PC-9 (cell line): ENCODE measurements around the gene HTRA1. TPM values are rescaled to one million over a fixed set of nuclear protein-coding genes. Genes with fewer than 3 reads are reported as not detected.

Experiments
- BruUV-seq: library from RNA; stranded (reverse); fragments of 400-500 nt; replicated peaks from 2 replicates; lab custom pipeline; 2021; lab: Mats Ljungman, UMichigan
- CTCF ChIA-PET: fragments of 300-600 bp; sonication (Branson Sonifier 250); formaldehyde crosslinking; loops from one replicate; lab custom pipeline; 2022; ENCODE audit warnings: antibody characterized with exemption; lab: Charles Lee
- POLR2A ChIA-PET: fragments of 300-600 bp; sonication (Branson Sonifier 250); formaldehyde crosslinking; loops from one replicate; lab custom pipeline; 2022; ENCODE audit warnings: antibody characterized with exemption; ENCODE audit not compliant: unreplicated experiment; lab: Charles Lee
- DNase-seq, 2 experiments: peaks; one replicate each; pipeline versions ENCODE4 v3.0.0 to v3.0.0-alpha.2; 2015 to 2022; ENCODE audit warnings: mixed read lengths in 1 of 2
- H2AFZ ChIP-seq: fragments of 200-600 bp; sonication (generic); 2 replicates; pipeline ENCODE4 v1.8.1; 2017; ENCODE audit warnings: antibody characterized with exemption
- H3F3A ChIP-seq: fragments of 200-600 bp; sonication (generic); 2 replicates; pipeline ENCODE4 v1.8.1; 2017; ENCODE audit warnings: antibody characterized with exemption, mild to moderate bottlenecking, low read depth; ENCODE audit not compliant: insufficient read depth
- H3K27ac ChIP-seq: fragments of 200-600 bp; sonication (generic); 2 replicates; pipeline ENCODE4 v1.6.1; 2016; ENCODE audit warnings: mixed run types
- H3K27me3 ChIP-seq: fragments of 200-600 bp; sonication (generic); 2 replicates; pipeline ENCODE4 v1.6.1; 2016; ENCODE audit warnings: low read depth, mixed run types; ENCODE audit not compliant: insufficient read depth
- H3K36me3 ChIP-seq: fragments of 200-600 bp; sonication (generic); 2 replicates; pipeline ENCODE4 v1.6.1; 2016; ENCODE audit warnings: low read depth, mixed run types
- H3K4me1 ChIP-seq: fragments of 200-600 bp; sonication (generic); replicated peaks from 2 replicates; pipeline ENCODE4 v1.6.1; 2016; ENCODE audit warnings: mixed run types; ENCODE audit not compliant: insufficient read depth
- H3K4me2 ChIP-seq: fragments of 200-600 bp; sonication (generic); 2 replicates; pipeline ENCODE4 v1.6.1; 2017; ENCODE audit warnings: mixed run types
- H3K4me3 ChIP-seq: fragments of 200-600 bp; sonication (generic); 2 replicates; pipeline ENCODE4 v1.6.1; 2016; ENCODE audit warnings: mixed run types
- H3K79me2 ChIP-seq: fragments of 200-600 bp; sonication (generic); 2 replicates; pipeline ENCODE4 v1.6.1; 2017; ENCODE audit warnings: low read depth, mixed run types
- H3K9me2 ChIP-seq: fragments of 200-600 bp; sonication (generic); 2 replicates; pipeline ENCODE4 v1.8.1; 2017; ENCODE audit warnings: mild to moderate bottlenecking; ENCODE audit not compliant: insufficient read depth
- H3K9me3 ChIP-seq: fragments of 200-600 bp; sonication (generic); 2 replicates; pipeline ENCODE4 v1.8.1; 2016; ENCODE audit warnings: low read depth; ENCODE audit not compliant: insufficient read depth
- H4K20me1 ChIP-seq: fragments of 200-600 bp; sonication (generic); 2 replicates; pipeline ENCODE4 v1.8.1; 2017; ENCODE audit not compliant: insufficient read depth
- CTCF ChIP-seq: fragments of 200-600 bp; sonication (generic); conservative IDR thresholded peaks from 2 replicates; pipeline ENCODE4 v1.6.1; 2017; ENCODE audit warnings: mixed run types, antibody characterized with exemption, mild to moderate bottlenecking, moderate library complexity
- EZH2 ChIP-seq: fragments of 200-600 bp; sonication (generic); IDR thresholded peaks from 2 replicates; pipeline ENCODE4 v1.8.0; 2017; ENCODE audit warnings: antibody characterized with exemption, low read depth
- intact Hi-C: fragments of 100-400 bp; cut with micrococcal nuclease; formaldehyde crosslinking; loops from one replicate; pipeline ENCODE4 v1.10.0; 2022; ENCODE audit not compliant: unreplicated experiment
- total RNA-seq: library from RNA; stranded (reverse); gene quantifications from 2 replicates; pipeline ENCODE4 v1.2.3, GENCODE V29; 2021

The HTRA1 gene
- total RNA-seq, 1 experiment from 2014 or later, result 18.0 TPM

GRCh38 chr10:122503012-122503411, 41.7 kb downstream of the HTRA1 start:
- no peak overlapping the region for H3K27ac ChIP-seq
- H3K79me2 ChIP-seq, result no peaks in the 10 kb centered on the region
- H3K9me2 ChIP-seq, result no peaks in the 10 kb centered on the region
- ChIA-PET CTCF (no interaction called here), POLR2A (no interaction called here)
- H3K4me1 ChIP-seq, result no peaks in the 10 kb centered on the region
- intact Hi-C loops, result no loop called here
- no peaks in the 10 kb centered on the region for H3K36me3 ChIP-seq
- TF ChIP-seq CTCF (no peak), EZH2 (no peak)
- no peak overlapping the region for H3K4me2 ChIP-seq
- H3K4me3 ChIP-seq, result no peak overlapping the region
- no peaks in the 10 kb centered on the region for H3F3A ChIP-seq
- H4K20me1 ChIP-seq, result no peaks in the 10 kb centered on the region
- H2AFZ ChIP-seq, result no peak overlapping the region
- no peak for DNase-seq
- H3K27me3 ChIP-seq, result no peaks in the 10 kb centered on the region
- H3K9me3 ChIP-seq, result no peaks in the 10 kb centered on the region
- BruUV-seq, result no TSS peak

- ChIA-PET POLR2A (interaction anchor here (0.5 kb wide), 1 partner anchor 360 kb away, joined by 3 read pairs; no protein-coding TSS in a partner anchor), CTCF (no interaction called here)
- TF ChIP-seq CTCF (no peak), EZH2 (no peak)
- no peaks in the 10 kb centered on the region for H3K9me2 ChIP-seq
- H3F3A ChIP-seq, result no peaks in the 10 kb centered on the region
- no peak overlapping the region for H3K27ac ChIP-seq
- H4K20me1 ChIP-seq, result no peaks in the 10 kb centered on the region
- H2AFZ ChIP-seq, result no peak overlapping the region
- intact Hi-C loops, result no loop called here
- no peaks in the 10 kb centered on the region for H3K27me3 ChIP-seq
- H3K79me2 ChIP-seq, result no peaks in the 10 kb centered on the region
- BruUV-seq, result no TSS peak
- no peaks in the 10 kb centered on the region for H3K36me3 ChIP-seq
- H3K4me1 ChIP-seq, result no peaks in the 10 kb centered on the region
- H3K4me2 ChIP-seq, result no peak overlapping the region
- no peak overlapping the region for H3K4me3 ChIP-seq
- H3K9me3 ChIP-seq, result no peaks in the 10 kb centered on the region
- no peak for DNase-seq
These were observed 42.7 kb downstream of the HTRA1 start for GRCh38 chr10:122503886-122504609.

GRCh38 chr10:122504610-122504950, 43.2 kb downstream of the HTRA1 start:
- Histone ChIP-seq H3K9me3 (no peaks in the 10 kb centered on the region), H3K27me3 (no peaks in the 10 kb centered on the region), H2AFZ (no peak overlapping the region), H3K9me2 (no peaks in the 10 kb centered on the region), H3K4me1 (no peaks in the 10 kb centered on the region), H3K4me2 (no peak overlapping the region), H3F3A (no peaks in the 10 kb centered on the region), H4K20me1 (no peaks in the 10 kb centered on the region), H3K36me3 (no peaks in the 10 kb centered on the region), H3K27ac (no peak overlapping the region), H3K4me3 (no peak overlapping the region), H3K79me2 (no peaks in the 10 kb centered on the region)
- TF ChIP-seq CTCF, result no peak
- no peak for TF ChIP-seq EZH2
- ChIA-PET POLR2A (interaction anchor here (0.6 kb wide), 1 partner anchor 174 kb away, joined by 3 read pairs; no protein-coding TSS in a partner anchor), CTCF (no interaction called here)
- no TSS peak for BruUV-seq
- intact Hi-C loops, result no loop called here
- peak in 1 of 2 experiments; percentile 44 for DNase-seq
